ENCODE results near the gene TLCD3A.

Gene TLCD3A

DNA sequence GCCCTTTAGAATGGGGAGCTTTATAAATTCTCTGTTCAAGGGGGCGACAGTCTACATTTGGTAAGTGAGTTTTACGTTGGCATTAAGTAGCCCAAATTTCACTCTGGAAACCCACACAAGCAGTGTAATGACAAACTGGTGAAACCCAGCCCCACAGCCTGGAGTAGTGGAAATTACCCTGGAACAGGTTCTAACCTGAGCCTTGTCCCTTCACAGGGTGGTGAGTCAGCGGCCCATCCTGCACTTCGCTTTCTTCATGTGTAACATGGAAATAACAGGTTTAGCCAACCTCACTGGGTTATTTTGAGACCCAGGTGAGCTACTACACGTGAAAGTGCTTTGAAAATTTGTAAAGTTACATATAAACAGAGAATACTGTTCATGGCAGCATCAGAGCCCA, 3.5 kb upstream of the TLCD3A start:
- TF ChIP-seq CTCF (IDR thresholded peaks at IDR 0.05): no peak

DNA sequence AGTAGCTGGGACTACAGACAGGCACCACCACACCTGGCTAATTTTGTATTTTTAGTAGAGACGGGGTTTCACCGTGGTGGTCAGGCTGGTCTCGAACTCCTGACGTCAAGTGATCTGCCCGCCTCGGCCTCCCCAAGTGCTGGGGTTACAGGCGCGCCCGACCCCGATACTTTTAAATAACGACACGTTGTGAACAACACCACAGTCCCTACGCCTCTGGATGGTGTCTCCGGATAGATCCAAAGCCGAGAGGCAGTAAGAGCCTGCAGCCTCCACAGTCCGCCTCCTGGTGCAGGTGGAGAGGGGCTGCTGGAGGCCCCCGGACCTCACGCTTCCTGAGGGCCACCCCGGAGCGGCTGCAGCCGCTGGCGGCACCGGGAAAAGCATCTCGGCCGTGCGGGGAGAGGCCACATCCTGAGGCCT, 741 bp upstream of the TLCD3A start:
- no peak for DNase-seq
- no peak for TF ChIP-seq CTCF (IDR thresholded peaks at IDR 0.05)
- peaks cover 4% of the 10 kb centered on the region for H3K9me3 Mint-ChIP-seq
- H3K4me1 Mint-ChIP-seq: peaks cover 29% of the 10 kb centered on the region
- H3K27ac Mint-ChIP-seq: no peak overlapping the region
- H3K4me3 Mint-ChIP-seq: peak overlapping the region; percentile 78
- H3K36me3 Mint-ChIP-seq (ENCODE audit: low read depth): peaks cover 28% of the 10 kb centered on the region
- H3K27me3 Mint-ChIP-seq (ENCODE audit: low read depth, poor library complexity): peaks cover 12% of the 10 kb centered on the region

More for the DNA sequence above, 3.5 kb upstream of the TLCD3A start:
- H3K9me3 Mint-ChIP-seq: peaks cover 9% of the 10 kb centered on the region
- peaks cover 10% of the 10 kb centered on the region for H3K36me3 Mint-ChIP-seq (ENCODE audit: low read depth)
- H3K4me3 Mint-ChIP-seq: no peak overlapping the region
- no peak for DNase-seq
- H3K27ac Mint-ChIP-seq: no peak overlapping the region
- H3K4me1 Mint-ChIP-seq: peaks cover 24% of the 10 kb centered on the region
- peaks cover 26% of the 10 kb centered on the region for H3K27me3 Mint-ChIP-seq (ENCODE audit: low read depth, poor library complexity)

DNA sequence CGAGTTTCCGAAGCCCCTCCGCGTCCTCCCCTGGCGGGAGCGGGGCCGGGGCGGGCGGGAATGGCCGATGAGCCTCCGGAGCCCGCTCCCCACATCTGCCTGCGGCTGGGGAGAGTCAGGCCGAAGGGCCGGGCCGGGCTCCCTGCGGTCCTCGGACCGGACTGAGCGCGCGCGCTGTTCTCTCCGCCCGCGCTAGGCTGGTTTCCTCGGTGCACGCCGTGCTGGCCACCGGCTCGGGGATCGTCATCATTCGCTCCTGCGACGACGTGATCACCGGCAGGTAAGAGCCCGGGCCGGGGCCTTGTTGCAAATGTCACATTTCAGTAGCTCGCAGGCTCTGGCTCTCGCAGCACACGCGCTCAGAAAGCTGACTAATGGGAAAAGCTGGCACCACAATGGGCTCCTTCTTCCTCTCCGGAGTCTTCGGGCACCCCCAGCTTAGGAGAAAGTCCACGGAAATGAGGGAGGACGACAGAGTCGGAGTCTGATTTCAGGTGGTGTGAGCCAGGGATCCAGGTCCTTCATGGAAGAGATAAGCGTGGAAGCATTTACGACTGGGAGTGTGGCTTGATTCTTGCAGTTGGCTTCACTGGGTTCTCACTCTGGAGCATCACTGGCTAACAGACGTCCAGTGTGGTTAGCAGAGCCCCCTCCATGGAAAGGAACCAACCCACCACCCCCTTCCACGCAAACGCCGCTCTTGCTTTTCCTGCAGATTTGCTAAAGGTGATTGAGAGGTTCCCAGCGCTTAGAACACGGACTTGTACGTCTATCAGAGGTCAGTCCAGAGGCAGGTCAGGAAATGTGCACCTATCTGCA, 715 bp downstream of the TLCD3A start:
- H3K4me3 Mint-ChIP-seq: peak overlapping the region; percentile 92
- DNase-seq: peak; percentile 62
- peaks cover 37% of the 10 kb centered on the region for H3K36me3 Mint-ChIP-seq (ENCODE audit: low read depth)
- peak overlapping the region; percentile 31 for H3K27ac Mint-ChIP-seq
- peaks cover 15% of the 10 kb centered on the region for H3K27me3 Mint-ChIP-seq (ENCODE audit: low read depth, poor library complexity)
- no peak for TF ChIP-seq CTCF (IDR thresholded peaks at IDR 0.05)
- H3K9me3 Mint-ChIP-seq: peaks cover under 1% of the 10 kb centered on the region
- H3K4me1 Mint-ChIP-seq: peaks cover 29% of the 10 kb centered on the region

DNA sequence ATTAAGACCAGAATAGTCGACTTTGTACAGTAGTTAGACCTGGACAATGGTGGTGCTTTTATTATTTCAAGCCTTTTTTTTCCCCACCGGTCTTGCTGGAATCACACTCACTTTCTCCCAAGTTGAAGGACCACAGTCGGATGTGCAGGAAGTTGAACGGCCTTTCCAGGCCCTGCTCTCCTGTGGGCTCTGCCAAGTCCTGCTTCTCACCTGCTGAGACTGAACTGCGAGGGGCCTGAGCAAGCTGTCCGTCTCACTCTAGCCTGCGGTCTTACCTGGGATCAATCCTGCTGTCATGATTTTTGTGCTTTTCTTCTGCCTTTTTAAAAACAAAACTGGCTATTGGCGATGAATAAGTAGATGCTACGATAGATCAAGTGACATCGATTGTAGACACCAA, 1.3 kb downstream of the TLCD3A start:
- TF ChIP-seq CTCF (IDR thresholded peaks at IDR 0.05): no peak
- H3K4me1 Mint-ChIP-seq: peaks cover 29% of the 10 kb centered on the region

GRCh38 chr17:737561-738113, 5.2 kb downstream of the TLCD3A start:
- peaks cover 71% of the 10 kb centered on the region for H3K36me3 Mint-ChIP-seq (ENCODE audit: low read depth)
- H3K27me3 Mint-ChIP-seq (ENCODE audit: low read depth, poor library complexity): peaks cover 7% of the 10 kb centered on the region
- no peak for TF ChIP-seq CTCF (IDR thresholded peaks at IDR 0.05)
- H3K27ac Mint-ChIP-seq: no peak overlapping the region
- no peak overlapping the region for H3K4me3 Mint-ChIP-seq
- no peaks in the 10 kb centered on the region for H3K9me3 Mint-ChIP-seq
- H3K4me1 Mint-ChIP-seq: peaks cover 15% of the 10 kb centered on the region
- DNase-seq: no peak

More for the DNA sequence above, 1.3 kb downstream of the TLCD3A start:
- Mint-ChIP-seq H3K27me3 (ENCODE audit: low read depth, poor library complexity) (peaks cover 15% of the 10 kb centered on the region), H3K36me3 (ENCODE audit: low read depth) (peaks cover 43% of the 10 kb centered on the region), H3K4me3 (peak overlapping the region; percentile 92), H3K9me3 (no peaks in the 10 kb centered on the region), H3K27ac (peak overlapping the region; percentile 31)
- no peak for DNase-seq
